ENCODE results near the gene TMEM82. TPM values are rescaled to one million over a fixed set of nuclear protein-coding genes. Genes with fewer than 3 reads are reported as not detected.

The TMEM82 gene
- total RNA-seq, 2 experiments from 2014 or later, result not detected

GRCh38 chr1:15739259-15739658 is 3.0 kb upstream of the TMEM82 start:
- H3K36me3 ChIP-seq (ENCODE audit: insufficient read depth, low read length), result no peaks in the 10 kb centered on the region
- H3K4me2 ChIP-seq (ENCODE audit: low read length), result no peak overlapping the region
- H4K20me1 ChIP-seq (ENCODE audit: insufficient read depth, low read length), result no peaks in the 10 kb centered on the region
- DNase-seq (ENCODE audit: low spot score), result no peak
- H3K79me2 ChIP-seq (ENCODE audit: insufficient read depth, low read depth, low read length), result no peaks in the 10 kb centered on the region
- CTCF ChIA-PET (ENCODE audit: unreplicated experiment), result interaction anchor here (0.5 kb wide), 1 partner anchor 571 kb away, joined by 3 read pairs; no protein-coding TSS in a partner anchor
- no peak overlapping the region for H3K27ac ChIP-seq (ENCODE audit: low read depth, low read length, poor library complexity, severe bottlenecking)
- no peaks in the 10 kb centered on the region for H3K4me1 ChIP-seq (ENCODE audit: insufficient read depth, low read length, poor library complexity, severe bottlenecking)
- no peak overlapping the region for H2AFZ ChIP-seq (ENCODE audit: low read length)
- intact Hi-C loops (cut with micrococcal nuclease; ENCODE audit: unreplicated experiment), result no loop called here
- no peak overlapping the region for H3K4me3 ChIP-seq (ENCODE audit: low read depth, low read length, poor library complexity, severe bottlenecking)
- H3K9me3 ChIP-seq (ENCODE audit: low read length), result no peaks in the 10 kb centered on the region
- no TSS peak for BruUV-seq (replicated peaks)
- POLR2A ChIA-PET, result interaction anchor here (0.6 kb wide), 1 partner anchor 186 kb away, joined by 3 read pairs; no protein-coding TSS in a partner anchor
- TF ChIP-seq EZH2phosphoT487 (IDR thresholded peaks at IDR 0.05; ENCODE audit: borderline replicate concordance, low read depth, low read length), result no peak
- TF ChIP-seq CTCF (conservative IDR thresholded peaks at IDR 0.05; ENCODE audit: low read length), result no peak
- no peaks in the 10 kb centered on the region for H3K9me2 ChIP-seq (ENCODE audit: insufficient read depth, low read length)

GRCh38 chr1:15739745-15740144 is 2.6 kb upstream of the TMEM82 start:
- no peaks in the 10 kb centered on the region for H3K9me2 ChIP-seq (ENCODE audit: insufficient read depth, low read length)
- no peak overlapping the region for H3K4me2 ChIP-seq (ENCODE audit: low read length)
- TF ChIP-seq CTCF (conservative IDR thresholded peaks at IDR 0.05; ENCODE audit: low read length), result peak; percentile 30
- TF ChIP-seq EZH2phosphoT487 (IDR thresholded peaks at IDR 0.05; ENCODE audit: borderline replicate concordance, low read depth, low read length), result no peak
- CTCF ChIA-PET (ENCODE audit: unreplicated experiment), result interaction anchor here (0.5 kb wide), 1 partner anchor 571 kb away, joined by 3 read pairs; no protein-coding TSS in a partner anchor
- no peaks in the 10 kb centered on the region for H3K9me3 ChIP-seq (ENCODE audit: low read length)
- intact Hi-C loops (cut with micrococcal nuclease; ENCODE audit: unreplicated experiment), result loop anchor here (2.0 to 5.0 kb wide), 3 partner anchors 213 to 307 kb away; partner anchors contain the start of gene DNAJC16
- no peak overlapping the region for H2AFZ ChIP-seq (ENCODE audit: low read length)
- no peak overlapping the region for H3K4me3 ChIP-seq (ENCODE audit: low read depth, low read length, poor library complexity, severe bottlenecking)
- no peaks in the 10 kb centered on the region for H4K20me1 ChIP-seq (ENCODE audit: insufficient read depth, low read length)
- DNase-seq (ENCODE audit: low spot score), result no peak
- H3K4me1 ChIP-seq (ENCODE audit: insufficient read depth, low read length, poor library complexity, severe bottlenecking), result no peaks in the 10 kb centered on the region
- H3K36me3 ChIP-seq (ENCODE audit: insufficient read depth, low read length), result no peaks in the 10 kb centered on the region
- H3K27ac ChIP-seq (ENCODE audit: low read depth, low read length, poor library complexity, severe bottlenecking), result no peak overlapping the region
- no TSS peak for BruUV-seq (replicated peaks)
- POLR2A ChIA-PET, result no interaction called here
- H3K79me2 ChIP-seq (ENCODE audit: insufficient read depth, low read depth, low read length), result no peaks in the 10 kb centered on the region
